Measurements from ENCODE around the gene ZDBF2. TPM values are rescaled to one million over a fixed set of nuclear protein-coding genes. Genes with fewer than 3 reads are reported as not detected.
A peak's percentile ranks its signal among the peaks of the same experiment; 100 is the strongest.

The ZDBF2 gene
- total RNA-seq, 1 donor from 2014 or later: 7.4 TPM

GRCh38 chr2:206263959-206264603 is 10.4 kb upstream of the ZDBF2 start:
- FAIRE-seq (no peak), DNase-seq (ENCODE audit: low read depth) (no peak)

DNA sequence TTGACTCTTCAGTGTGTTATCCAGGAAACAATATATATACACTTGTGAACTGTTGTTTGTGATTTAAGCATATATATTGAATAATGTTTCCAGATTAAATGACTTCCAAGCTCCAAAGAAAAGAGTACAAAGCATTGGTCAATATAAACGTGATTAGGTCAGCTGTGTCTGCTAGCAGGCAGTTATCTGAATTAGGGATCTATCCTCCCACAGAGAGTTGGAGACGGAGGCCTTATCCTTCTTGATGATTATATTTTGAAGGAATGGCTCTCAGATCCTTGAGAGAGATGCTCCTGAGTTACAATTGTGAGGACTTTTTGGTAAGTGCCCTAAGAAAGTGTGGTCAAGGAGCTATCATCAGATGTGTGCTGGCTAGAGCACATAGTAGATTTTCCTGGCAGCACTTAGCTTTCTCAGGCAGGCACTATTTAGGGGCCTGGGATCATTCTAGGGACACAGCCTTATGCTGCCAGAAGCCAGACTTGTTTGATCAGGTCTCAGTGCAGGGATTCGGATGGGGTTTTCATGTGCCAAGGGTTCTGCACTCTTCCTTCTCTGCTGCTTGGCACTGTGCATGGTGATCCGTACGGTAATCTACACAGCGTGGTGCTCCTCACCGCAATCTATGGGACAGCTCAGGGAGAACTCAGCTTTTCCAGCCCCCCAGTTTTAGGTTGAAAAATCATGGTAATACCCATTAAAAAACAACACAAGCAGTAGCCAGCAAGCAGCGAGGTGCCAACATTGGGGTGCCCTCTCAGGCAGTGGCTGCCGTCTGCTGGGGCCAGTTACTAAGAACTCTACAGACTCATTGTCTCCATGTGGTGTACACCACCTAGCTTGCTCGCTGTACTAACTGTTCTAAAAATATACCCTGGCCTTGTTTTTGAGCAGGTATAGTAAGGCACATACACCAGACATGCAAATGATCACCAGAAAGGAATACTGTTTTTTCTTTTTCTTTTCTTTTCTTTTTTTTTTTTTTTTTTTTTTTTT is 8.0 kb upstream of the ZDBF2 start:
- no peak for FAIRE-seq
- H3K36me3 ChIP-seq (ENCODE audit: control insufficient read depth, insufficient read depth, low read length): no peaks in the 10 kb centered on the region
- H3K27me3 ChIP-seq (ENCODE audit: control insufficient read depth, insufficient read depth, low read length): peaks cover 19% of the 10 kb centered on the region
- no peak for DNase-seq (ENCODE audit: low read depth)
- no peak overlapping the region for H3K4me3 ChIP-seq (ENCODE audit: low read depth, low read length)
- TF ChIP-seq CTCF (IDR thresholded peaks at IDR 0.05; ENCODE audit: insufficient read depth, low read length, severe bottlenecking): no peak

More at GRCh38 chr2:206263959-206264603, 10.4 kb upstream of the ZDBF2 start:
- Histone ChIP-seq H3K36me3 (ENCODE audit: control insufficient read depth, insufficient read depth, low read length) (no peaks in the 10 kb centered on the region), H3K4me3 (ENCODE audit: low read depth, low read length) (no peak overlapping the region), H3K27me3 (ENCODE audit: control insufficient read depth, insufficient read depth, low read length) (peaks cover 36% of the 10 kb centered on the region)
- TF ChIP-seq CTCF (IDR thresholded peaks at IDR 0.05; ENCODE audit: insufficient read depth, low read length, severe bottlenecking): no peak

DNA sequence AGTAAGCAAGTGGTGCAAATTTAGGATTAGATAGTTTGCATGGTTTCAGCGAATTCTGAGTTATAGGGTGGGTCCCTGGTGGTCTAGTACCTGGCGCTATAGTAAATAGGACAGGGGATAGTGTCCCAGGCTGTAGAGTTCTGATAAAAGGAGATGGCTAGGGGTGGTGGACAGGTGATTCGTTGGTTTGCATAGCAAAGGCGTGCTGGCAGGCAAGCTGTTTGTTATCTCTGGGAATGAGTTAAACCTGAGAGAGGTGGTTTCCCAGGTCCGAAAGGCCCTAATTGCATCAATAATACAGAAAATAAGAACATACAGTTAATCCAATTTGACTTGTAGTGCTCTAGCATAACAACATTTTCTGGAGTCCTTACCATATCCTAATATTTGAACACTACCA is 6.9 kb upstream of the ZDBF2 start:
- DNase-seq (ENCODE audit: low read depth) (no peak), FAIRE-seq (no peak)
- Histone ChIP-seq H3K4me3 (ENCODE audit: low read depth, low read length) (no peak overlapping the region), H3K36me3 (ENCODE audit: control insufficient read depth, insufficient read depth, low read length) (no peaks in the 10 kb centered on the region), H3K27me3 (ENCODE audit: control insufficient read depth, insufficient read depth, low read length) (peaks cover 16% of the 10 kb centered on the region)
- no peak for TF ChIP-seq CTCF (IDR thresholded peaks at IDR 0.05; ENCODE audit: insufficient read depth, low read length, severe bottlenecking)

- no peak for TF ChIP-seq CTCF (IDR thresholded peaks at IDR 0.05; ENCODE audit: insufficient read depth, low read length, severe bottlenecking)
- no peak for DNase-seq (ENCODE audit: low read depth)
- Histone ChIP-seq H3K36me3 (ENCODE audit: control insufficient read depth, insufficient read depth, low read length) (no peaks in the 10 kb centered on the region), H3K4me3 (ENCODE audit: low read depth, low read length) (no peak overlapping the region), H3K27me3 (ENCODE audit: control insufficient read depth, insufficient read depth, low read length) (peaks cover 11% of the 10 kb centered on the region)
- FAIRE-seq: no peak
These were observed 3.4 kb upstream of the ZDBF2 start for GRCh38 chr2:206271065-206271464.

DNA sequence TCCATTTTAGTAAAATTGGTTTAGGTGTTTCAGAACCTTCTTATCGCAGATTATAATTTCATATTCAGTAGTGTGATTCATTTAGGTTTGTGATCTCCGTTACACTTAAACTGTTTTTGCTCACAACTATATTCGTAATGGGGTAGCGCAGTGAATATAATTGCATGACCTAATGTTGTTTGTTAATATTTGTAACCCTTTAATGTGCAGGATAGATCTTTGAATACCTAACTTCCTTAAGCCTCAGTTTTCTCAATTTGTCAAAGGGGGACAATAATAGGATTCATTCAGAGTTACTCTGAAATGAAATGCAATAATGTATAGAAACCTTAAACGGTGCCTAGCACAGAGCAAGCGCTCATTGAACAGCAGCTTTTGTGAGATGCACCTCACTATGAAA is 558 bp upstream of the ZDBF2 start:
- H3K4me3 ChIP-seq (ENCODE audit: low read depth, low read length): peak overlapping the region; percentile 64
- peaks cover 10% of the 10 kb centered on the region for H3K27me3 ChIP-seq (ENCODE audit: control insufficient read depth, insufficient read depth, low read length)
- H3K36me3 ChIP-seq (ENCODE audit: control insufficient read depth, insufficient read depth, low read length): no peaks in the 10 kb centered on the region
- FAIRE-seq (no peak), DNase-seq (ENCODE audit: low read depth) (no peak)
- no peak for TF ChIP-seq CTCF (IDR thresholded peaks at IDR 0.05; ENCODE audit: insufficient read depth, low read length, severe bottlenecking)
